GM12891 (cell line): ENCODE measurements around the gene CSAD.
A peak's percentile ranks its signal among the peaks of the same experiment; 100 is the strongest.
"Not testable (repeated sequence)": the region's sequence is repeated elsewhere in the genome, so short reads cannot be mapped to it uniquely, and the experiment has no call there.

ENCODE experiments used
- DNase-seq: peaks from one replicate; pipeline ENCODE4 v3.0.0; 2011; ENCODE audit warnings: low spot score; ENCODE audit not compliant: insufficient read length
- FAIRE-seq: peaks from 2 replicates; lab custom pipeline; 2011; peaks lifted over from hg19 to GRCh38; lab: Jason Lieb, UNC
- PAX5 ChIP-seq: IDR thresholded peaks from 2 replicates; pipeline ENCODE4 v1.6.1; 2011; ENCODE audit warnings: low read length, moderate library complexity, mild to moderate bottlenecking; ENCODE audit not compliant: insufficient read depth, severe bottlenecking
- POLR2A ChIP-seq: IDR thresholded peaks from 2 replicates; pipeline ENCODE4 v1.6.1; 2011; ENCODE audit warnings: low read depth, low read length, control low read depth
- POLR2AphosphoS5 ChIP-seq: IDR thresholded peaks from 2 replicates; pipeline ENCODE4 v1.6.1; 2011; ENCODE audit warnings: low read depth, low read length, control low read depth
- POU2F2 ChIP-seq: IDR thresholded peaks from 2 replicates; pipeline ENCODE4 v1.6.1; 2011; ENCODE audit warnings: low read depth, mild to moderate bottlenecking, control low read depth, low read length, moderate library complexity
- SPI1 ChIP-seq: IDR thresholded peaks from 2 replicates; pipeline ENCODE4 v1.6.1; 2011; ENCODE audit warnings: low read depth, low read length, control low read depth
- TAF1 ChIP-seq: IDR thresholded peaks from 2 replicates; pipeline ENCODE4 v1.6.1; 2011; ENCODE audit warnings: low read depth, low read length, control low read depth

The CSAD gene

GRCh38 chr12:53190108-53190729 is 9.5 kb upstream of the CSAD start:
- FAIRE-seq, result peak; percentile 57
- no peak; the same call in 1 of the 2 replicates for TF ChIP-seq POU2F2
- peak; percentile 71; the same call in 1 of the 2 replicates for TF ChIP-seq POLR2AphosphoS5
- DNase-seq, result no peak

GRCh38 chr12:53187145-53187899 is 6.6 kb upstream of the CSAD start:
- FAIRE-seq, result no peak
- no peak for DNase-seq
- TF ChIP-seq PAX5 (no peak), SPI1 (no peak), POLR2AphosphoS5 (peak; percentile 47; the same call in 1 of the 2 replicates), POLR2A (no peak; the same call in 1 of the 2 replicates), TAF1 (no peak), POU2F2 (no peak)

- DNase-seq (no peak), FAIRE-seq (no peak)
- TF ChIP-seq POLR2AphosphoS5 (no peak), TAF1 (no peak), PAX5 (no peak), POU2F2 (no peak), POLR2A (no peak), SPI1 (no peak)
These were observed 6.0 kb upstream of the CSAD start for GRCh38 chr12:53186745-53187144.

- TF ChIP-seq POU2F2 (no peak), POLR2A (no peak), POLR2AphosphoS5 (no peak), TAF1 (no peak), SPI1 (no peak), PAX5 (no peak)
- no peak for DNase-seq
- no peak for FAIRE-seq
These were observed 4.9 kb upstream of the CSAD start for GRCh38 chr12:53185582-53186153.

- no peak for DNase-seq
- TF ChIP-seq TAF1 (no peak), PAX5 (no peak), SPI1 (no peak)
- FAIRE-seq, result no peak
These were observed 4.1 kb upstream of the CSAD start for GRCh38 chr12:53184828-53185227.

- DNase-seq, result no peak
- FAIRE-seq, result no peak
- TF ChIP-seq SPI1 (no peak), POU2F2 (no peak), POLR2AphosphoS5 (no peak), POLR2A (no peak), PAX5 (no peak), TAF1 (no peak)
These were observed 2.2 kb upstream of the CSAD start for GRCh38 chr12:53182903-53183302.

- DNase-seq (no peak), FAIRE-seq (no peak)
- TF ChIP-seq SPI1 (no peak), TAF1 (no peak), POU2F2 (no peak), POLR2AphosphoS5 (no peak)
These were observed 1.2 kb upstream of the CSAD start for GRCh38 chr12:53181935-53182334.

GRCh38 chr12:53180931-53181645 is 363 bp upstream of the CSAD start:
- TF ChIP-seq POLR2A, result no peak
- no peak for TF ChIP-seq SPI1
- TF ChIP-seq POLR2AphosphoS5, result no peak
- 0 out of 2 replicates have a peak, but pooled peaks have one; percentile 17 for TF ChIP-seq TAF1
- no peak for TF ChIP-seq PAX5
- TF ChIP-seq POU2F2, result no peak
- DNase-seq (peak; percentile 93), FAIRE-seq (no peak)

GRCh38 chr12:53179687-53180219 is 972 bp downstream of the CSAD start:
- TF ChIP-seq PAX5, result no peak
- FAIRE-seq (no peak), DNase-seq (no peak)

GRCh38 chr12:53178803-53179202 is 1.9 kb downstream of the CSAD start:
- not testable (repeated sequence) for DNase-seq, FAIRE-seq

GRCh38 chr12:53177447-53177846 is 3.3 kb downstream of the CSAD start:
- not testable (repeated sequence) for DNase-seq, FAIRE-seq
